Stimulated activated CD8-positive, alpha-beta memory T cell treated with anti-CD3 and anti-CD28 coated beads, Interleukin-4, amount 100 ng/mL, for 1 hour (primary cell): ENCODE measurements around the gene TOMM22.
A peak's percentile ranks its signal among the peaks of the same experiment; 100 is the strongest.
"Not testable (repeated sequence)": the region's sequence is repeated elsewhere in the genome, so short reads cannot be mapped to it uniquely, and the experiment has no call there.

Experiments used
- DNase-seq, 2 donors: peaks; one replicate each; pipeline ENCODE4 v3.0.0-alpha.2; 2020; ENCODE audit warnings: low read depth in 2 of 2, low spot score in 1 of 2

TOMM22 gene

GRCh38 chr22:38681582-38682335, at the start of gene TOMM22:
Gene TOMM22, plus strand, starts transcription at chr22:38681957. Its CDS starts 22 bp downstream, at chr22:38681979.
- DNase-seq: peak; percentile 63 to 70

- DNase-seq: no peak
These were observed 49.2 kb upstream of the TOMM22 start for GRCh38 chr22:38632528-38632927.

DNA sequence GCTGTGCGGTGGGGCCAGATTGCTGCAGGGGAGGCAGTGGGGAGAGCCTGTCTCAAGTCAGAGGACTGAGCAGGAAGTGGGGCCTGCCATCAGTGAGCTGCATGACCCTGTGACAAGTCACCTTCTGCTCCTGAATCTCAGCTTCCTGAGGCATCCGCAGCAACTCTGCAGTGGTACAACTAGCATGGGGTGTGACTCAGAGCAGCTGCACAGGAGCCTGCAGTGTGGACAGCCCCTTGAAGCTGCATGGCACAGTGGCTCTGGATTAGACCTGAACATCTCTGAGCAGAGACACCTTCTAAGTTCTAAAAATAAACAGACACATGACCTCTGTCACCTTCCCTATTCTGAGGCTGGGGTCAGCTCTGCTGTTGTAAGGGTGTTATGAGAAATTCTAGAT, 43.5 kb upstream of the TOMM22 start:
- DNase-seq: no peak

DNA sequence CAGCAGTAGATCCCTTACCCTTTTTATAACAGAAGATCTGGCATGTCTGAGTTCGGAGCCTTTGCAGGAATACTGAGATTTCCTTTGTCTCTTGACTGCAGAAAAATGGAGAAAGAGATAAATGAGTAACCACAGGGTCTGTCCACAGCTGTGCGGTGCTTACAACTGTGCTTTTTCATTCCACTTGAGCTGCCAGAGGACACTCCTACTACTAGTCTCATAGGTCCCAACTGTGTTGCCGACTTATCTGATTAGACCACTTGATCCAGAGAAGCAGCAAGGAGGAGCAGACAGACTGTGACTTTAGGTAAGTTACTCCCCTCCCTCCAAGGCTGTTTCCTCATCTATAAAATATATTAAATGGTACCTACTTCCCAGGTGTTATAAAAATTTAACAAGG, 43.0 kb upstream of the TOMM22 start:
- no peak for DNase-seq

GRCh38 chr22:38641476-38642040, 40.2 kb upstream of the TOMM22 start:
- no peak for DNase-seq

GRCh38 chr22:38644245-38644644, 37.5 kb upstream of the TOMM22 start:
- DNase-seq: not testable (repeated sequence)

- no peak for DNase-seq
These were observed 36.3 kb upstream of the TOMM22 start for GRCh38 chr22:38645430-38645829.

DNA sequence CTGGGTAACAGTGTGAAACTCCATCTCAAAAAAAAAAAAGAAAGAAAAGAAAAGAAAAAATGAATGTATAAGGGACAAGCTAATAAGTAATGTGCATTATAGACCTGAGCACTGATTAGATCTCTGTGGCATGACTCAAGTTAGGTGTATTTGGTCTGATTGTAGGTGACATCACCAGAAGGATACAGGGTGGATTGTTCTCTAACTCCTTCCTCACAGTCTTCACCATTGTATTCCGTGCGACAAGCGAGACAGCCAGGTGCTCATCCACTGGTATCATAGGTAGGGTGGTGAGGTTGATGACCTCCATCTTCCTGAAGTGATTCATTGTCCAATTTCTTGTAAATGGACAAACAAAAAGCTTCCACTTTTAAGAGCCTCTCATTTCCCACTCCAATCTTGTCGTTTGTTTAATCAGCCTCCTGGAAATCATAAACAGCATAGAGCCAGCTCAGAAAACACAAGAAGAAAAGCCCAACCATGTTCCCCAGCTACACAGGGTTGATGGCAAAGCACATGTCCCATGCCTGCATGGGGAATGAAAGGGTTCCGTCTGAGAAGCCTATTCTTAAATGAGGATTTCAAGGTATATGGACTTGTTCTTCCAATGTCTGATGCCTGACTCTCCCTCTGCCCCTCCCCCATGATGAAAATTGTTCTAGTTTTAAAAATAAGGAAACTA, 31.8 kb upstream of the TOMM22 start:
- no peak for DNase-seq

GRCh38 chr22:38652859-38653258, 28.9 kb upstream of the TOMM22 start:
- no peak for DNase-seq

DNA sequence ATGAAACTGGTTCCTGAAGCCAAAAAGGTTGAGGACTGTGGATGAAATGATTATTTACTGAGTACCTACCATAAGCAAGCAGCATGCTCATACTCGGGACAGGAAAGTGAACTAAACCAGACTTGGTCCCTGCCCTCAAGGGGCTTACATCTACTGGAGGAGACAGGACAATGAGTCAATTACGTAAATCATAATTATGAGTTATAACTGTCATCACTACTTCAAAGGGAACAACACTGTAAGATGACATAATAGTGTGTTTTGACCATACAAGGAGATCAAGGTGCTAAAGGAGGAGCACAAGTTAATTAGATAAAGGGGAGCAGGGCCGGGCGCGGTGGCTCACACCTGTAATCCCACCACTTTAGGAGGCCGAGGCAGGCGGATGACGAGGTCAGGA, 28.0 kb upstream of the TOMM22 start:
- no peak for DNase-seq

DNA sequence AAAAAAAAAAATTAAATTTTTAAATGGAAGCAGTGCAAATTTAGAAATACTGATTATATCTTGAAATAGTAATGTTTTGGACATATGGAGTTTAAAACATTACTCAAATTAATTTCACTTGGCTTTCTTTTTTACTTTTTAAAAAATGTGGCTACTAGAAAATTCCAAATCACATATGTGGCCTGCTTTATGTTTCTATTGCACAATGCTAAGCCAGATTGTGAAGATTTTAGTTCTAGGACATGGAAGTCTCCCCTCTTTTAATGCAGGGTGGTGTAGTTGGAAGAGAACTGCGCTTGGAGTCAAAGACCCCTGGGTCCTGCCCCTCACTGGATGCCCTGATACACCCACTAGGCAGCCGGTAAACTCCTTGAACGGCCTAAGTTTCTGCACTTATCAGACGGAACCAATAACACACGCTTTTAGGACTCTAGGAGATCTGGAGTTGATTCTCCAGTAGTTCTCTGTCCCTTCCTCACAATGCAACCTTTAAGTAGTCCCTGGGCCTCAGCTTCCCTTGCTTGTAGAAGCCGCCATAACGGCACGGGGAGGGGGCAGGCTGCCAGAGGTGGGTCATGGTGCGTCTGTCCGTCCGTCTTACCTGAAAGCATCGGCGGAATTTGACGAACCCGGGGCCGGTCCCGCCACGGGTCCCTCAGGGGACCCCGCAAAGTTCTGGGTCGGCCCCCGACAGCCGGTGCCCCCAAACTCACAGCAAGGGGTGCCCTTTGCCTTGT, 26.1 kb upstream of the TOMM22 start:
- DNase-seq: no peak

- peak; percentile 58 to 79 for DNase-seq
These were observed 25.3 kb upstream of the TOMM22 start, which contains the start of the genes CBY1 and FAM227A for GRCh38 chr22:38656256-38657044. Gene CBY1, plus strand, starts transcription at chr22:38656638. Its CDS starts 11,417 bp downstream, at chr22:38668055. Gene FAM227A, minus strand, starts transcription at chr22:38656392. Its CDS starts 6,224 bp downstream, at chr22:38650168.

- no peak for DNase-seq
These were observed 24.5 kb upstream of the TOMM22 start for GRCh38 chr22:38657045-38657909.

GRCh38 chr22:38674888-38675287, 6.9 kb upstream of the TOMM22 start:
- no peak for DNase-seq

GRCh38 chr22:38675833-38676232, 5.9 kb upstream of the TOMM22 start:
- no peak for DNase-seq

DNA sequence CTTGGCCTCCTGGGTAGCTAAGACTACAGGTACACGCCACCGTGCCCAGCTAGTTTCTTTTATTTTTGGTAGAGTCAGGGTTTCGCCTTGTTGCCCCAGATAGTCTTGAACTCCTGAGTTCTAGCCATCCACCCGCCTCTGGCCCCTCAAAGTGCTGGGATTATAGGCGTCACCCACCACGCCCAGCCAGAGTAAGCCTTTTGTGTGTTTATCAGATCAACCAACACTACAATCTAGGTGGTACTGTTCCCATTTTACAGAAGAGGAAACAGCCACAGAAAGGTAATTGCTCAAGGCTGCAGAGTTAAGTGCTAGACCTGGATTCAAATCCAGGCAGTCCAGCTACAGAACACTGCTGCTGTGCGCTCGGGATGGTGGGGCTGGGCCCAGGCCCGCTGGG, 3.1 kb downstream of the TOMM22 start:
- no peak for DNase-seq

DNA sequence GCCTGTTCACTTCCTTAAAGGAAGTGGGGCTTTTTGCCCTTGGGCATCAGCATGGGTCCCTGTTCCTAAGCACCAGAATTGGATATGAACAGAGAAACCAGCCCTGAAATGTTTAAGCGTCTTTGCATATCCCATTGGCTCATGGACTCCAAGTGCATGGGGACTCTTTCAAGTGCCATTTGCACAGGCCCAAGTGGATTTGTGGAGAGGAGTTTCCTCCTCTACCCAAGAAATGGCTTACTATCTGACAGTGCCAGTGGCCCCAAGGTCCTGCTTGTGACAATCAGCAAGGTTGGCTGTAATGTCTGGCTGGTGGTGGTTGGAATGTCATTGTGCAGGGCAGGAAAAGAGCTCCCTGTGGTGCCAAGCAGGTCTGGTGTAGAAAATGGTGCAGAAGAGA, 4.0 kb downstream of the TOMM22 start:
- no peak for DNase-seq

DNA sequence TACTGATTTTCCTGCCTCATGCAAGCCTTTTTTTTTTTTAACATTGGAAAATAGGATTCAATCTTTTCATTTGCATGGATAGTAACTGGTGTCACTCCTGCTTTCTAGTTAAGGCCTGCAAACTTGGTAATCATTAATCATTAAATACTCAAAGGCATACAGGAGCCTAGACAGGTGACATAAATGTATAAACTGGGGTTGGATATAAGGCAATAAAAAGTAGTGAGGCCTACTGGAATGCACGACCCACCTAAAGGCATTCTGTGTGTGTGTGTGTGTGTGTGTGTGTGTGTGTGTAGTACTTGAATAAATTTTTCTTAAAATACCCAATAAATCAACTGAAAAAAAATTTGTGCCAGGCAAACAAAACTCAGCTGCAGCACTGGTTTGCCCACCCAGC, 7.9 kb downstream of the TOMM22 start:
- DNase-seq: no peak

DNA sequence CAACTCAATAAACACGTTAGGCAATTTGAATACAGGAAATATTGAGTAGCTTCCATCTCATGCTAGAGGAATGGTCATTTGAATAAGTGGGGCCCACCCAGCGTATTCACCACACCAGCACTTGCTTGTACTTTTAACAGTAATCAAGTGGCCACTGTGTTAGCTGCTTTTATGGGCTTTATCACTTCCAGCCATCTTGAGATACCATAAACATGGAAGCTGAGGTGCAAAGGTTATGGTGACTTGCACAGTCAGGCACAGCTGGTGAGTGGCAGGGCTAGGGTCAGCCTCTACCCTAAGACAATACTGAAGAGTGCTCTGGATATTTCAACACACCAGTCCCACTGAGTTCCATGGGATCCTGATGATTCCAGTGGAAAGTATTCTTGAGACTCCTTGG, 12.3 kb downstream of the TOMM22 start:
- no peak for DNase-seq

GRCh38 chr22:38694940-38695339, 13.2 kb downstream of the TOMM22 start:
- no peak for DNase-seq
